AG09319 (cell line): ENCODE results near the gene KRTAP10-3.
"Not testable (repeated sequence)": the region's sequence is repeated elsewhere in the genome, so short reads cannot be mapped to it uniquely, and the experiment has no call there.

ENCODE experiments used
- DNase-seq: peaks from one replicate; pipeline ENCODE4 v3.0.0-alpha.2; 2010; ENCODE audit warnings: low read depth; ENCODE audit errors: extremely low read depth
- CTCF ChIP-seq: IDR thresholded peaks from 2 replicates; pipeline ENCODE4 v1.5.1; 2011; ENCODE audit warnings: low read depth, mild to moderate bottlenecking, inconsistent platforms, low read length, moderate library complexity

KRTAP10-3 gene

GRCh38 chr21:44564886-44565598, 6.4 kb upstream of the KRTAP10-3 start:
- DNase-seq, result no peak
- no peak for TF ChIP-seq CTCF

GRCh38 chr21:44564099-44564498, 5.5 kb upstream of the KRTAP10-3 start:
- TF ChIP-seq CTCF, result no peak
- DNase-seq, result no peak

- DNase-seq, result not testable (repeated sequence)
These were observed 293 bp downstream of the KRTAP10-3 start for GRCh38 chr21:44558329-44558675.

- TF ChIP-seq CTCF, result no peak
- DNase-seq, result no peak
These were observed 885 bp downstream of the KRTAP10-3 start for GRCh38 chr21:44557491-44558328.

GRCh38 chr21:44556879-44557278, 1.7 kb downstream of the KRTAP10-3 start:
- no peak for TF ChIP-seq CTCF
- DNase-seq, result no peak

GRCh38 chr21:44555200-44555875, 3.3 kb downstream of the KRTAP10-3 start:
- TF ChIP-seq CTCF, result no peak
- no peak for DNase-seq

GRCh38 chr21:44552681-44553080, 5.9 kb downstream of the KRTAP10-3 start:
- DNase-seq, result no peak
- no peak for TF ChIP-seq CTCF
